ENCODE measurements around the gene RAE1.
A peak's percentile ranks its signal among the peaks of the same experiment; 100 is the strongest.
"Not testable (repeated sequence)": the region's sequence is repeated elsewhere in the genome, so short reads cannot be mapped to it uniquely, and the experiment has no call there.

Gene RAE1

DNA sequence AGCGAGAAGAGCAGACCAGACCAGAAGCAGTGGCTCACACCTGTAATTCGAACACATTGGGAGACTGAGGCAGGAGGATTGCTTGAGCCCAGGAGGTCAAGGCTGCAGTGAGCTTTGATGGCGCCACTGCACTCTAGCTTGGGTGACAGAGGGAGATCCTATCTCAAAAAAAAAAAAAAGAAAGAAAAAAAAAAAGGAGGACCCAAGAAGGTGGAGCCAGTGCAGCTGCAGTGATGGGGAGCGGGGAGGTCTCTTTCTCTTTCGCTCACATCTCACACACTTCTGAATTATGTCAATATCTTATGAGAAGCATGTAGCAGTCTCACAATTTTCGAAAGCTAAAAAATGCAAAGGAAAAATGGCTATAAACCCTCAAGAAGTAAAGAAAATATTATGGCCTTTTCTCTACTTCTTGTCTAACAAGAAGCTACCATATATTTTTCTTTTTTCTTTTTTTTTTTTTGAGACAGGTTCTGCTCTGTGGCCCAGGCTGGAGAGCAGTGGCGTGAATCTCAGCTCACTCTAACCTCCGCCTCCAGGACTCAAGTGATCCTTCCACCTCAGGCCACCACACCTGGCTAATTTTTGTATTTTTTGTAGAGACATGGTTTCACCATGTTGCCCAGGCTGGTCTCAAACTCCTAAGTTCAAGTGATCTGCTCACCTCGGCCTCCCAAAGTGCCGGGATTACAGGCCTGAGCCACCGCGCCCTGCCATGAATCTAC lies 25.3 kb upstream of the RAE1 start:
- DNase-seq (ENCODE audit: extremely low spot score, insufficient read length, low read depth), result no peak

DNA sequence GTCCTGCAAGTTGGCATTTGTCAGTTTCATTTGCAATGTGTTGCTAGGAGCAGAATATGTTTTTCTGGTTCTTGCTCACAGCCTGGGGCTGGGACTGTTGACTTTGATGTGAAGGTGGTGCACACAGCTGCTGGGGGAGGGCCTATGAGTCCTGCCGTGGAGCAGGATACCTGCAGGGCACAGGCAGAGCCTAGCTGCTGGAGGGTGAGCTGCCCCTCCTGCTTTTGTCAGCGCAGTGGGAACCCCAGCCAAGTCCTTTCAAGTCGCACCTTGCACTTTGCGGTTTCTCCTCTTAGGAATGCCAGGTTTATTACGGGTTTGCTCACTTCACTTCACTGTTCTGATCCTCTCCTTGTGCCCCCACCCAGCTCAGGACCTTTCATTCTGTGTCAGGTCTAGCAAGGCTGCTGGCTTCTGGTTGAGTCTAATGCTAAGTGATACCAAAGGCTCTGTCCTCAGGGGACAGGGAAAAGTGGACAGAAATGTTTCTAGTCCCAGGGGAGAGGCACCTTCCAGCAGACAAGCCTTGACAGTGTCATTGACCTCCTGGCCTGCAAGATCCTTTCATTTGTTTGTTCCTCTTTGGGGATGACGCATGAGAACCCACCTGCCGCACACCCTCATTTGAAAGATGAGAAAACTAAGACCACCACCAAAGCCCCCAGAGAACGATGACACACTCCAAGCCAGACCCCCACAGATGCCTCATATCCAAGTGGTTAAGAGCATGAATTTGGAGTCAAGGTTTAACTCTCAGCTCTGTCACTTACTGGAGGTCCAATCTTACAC lies 24.2 kb upstream of the RAE1 start:
- FAIRE-seq (no peak), DNase-seq (ENCODE audit: extremely low spot score, insufficient read length, low read depth) (no peak)

More for the DNA sequence above, 25.3 kb upstream of the RAE1 start:
- no peak for FAIRE-seq

DNA sequence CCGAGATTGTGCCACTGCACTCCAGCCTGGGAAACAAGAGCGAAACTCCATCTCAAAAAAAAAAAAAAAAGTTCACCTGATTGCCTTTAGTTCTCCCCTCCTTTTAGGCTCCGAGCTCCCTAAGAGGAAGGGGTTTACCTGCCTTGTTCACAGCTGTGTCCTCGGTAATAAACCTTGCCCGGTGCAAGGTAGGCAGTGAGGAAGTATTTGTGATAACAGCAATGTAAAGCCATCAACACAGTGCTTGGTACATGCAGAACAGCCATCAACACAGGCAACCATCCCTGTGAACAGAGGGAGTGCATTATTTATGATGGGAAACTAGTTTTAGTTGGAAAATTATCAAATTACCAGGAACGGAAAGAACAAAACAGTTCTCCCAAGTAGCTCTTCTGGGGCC lies 23.2 kb upstream of the RAE1 start:
- DNase-seq (ENCODE audit: extremely low spot score, insufficient read length, low read depth) (no peak), FAIRE-seq (no peak)

DNA sequence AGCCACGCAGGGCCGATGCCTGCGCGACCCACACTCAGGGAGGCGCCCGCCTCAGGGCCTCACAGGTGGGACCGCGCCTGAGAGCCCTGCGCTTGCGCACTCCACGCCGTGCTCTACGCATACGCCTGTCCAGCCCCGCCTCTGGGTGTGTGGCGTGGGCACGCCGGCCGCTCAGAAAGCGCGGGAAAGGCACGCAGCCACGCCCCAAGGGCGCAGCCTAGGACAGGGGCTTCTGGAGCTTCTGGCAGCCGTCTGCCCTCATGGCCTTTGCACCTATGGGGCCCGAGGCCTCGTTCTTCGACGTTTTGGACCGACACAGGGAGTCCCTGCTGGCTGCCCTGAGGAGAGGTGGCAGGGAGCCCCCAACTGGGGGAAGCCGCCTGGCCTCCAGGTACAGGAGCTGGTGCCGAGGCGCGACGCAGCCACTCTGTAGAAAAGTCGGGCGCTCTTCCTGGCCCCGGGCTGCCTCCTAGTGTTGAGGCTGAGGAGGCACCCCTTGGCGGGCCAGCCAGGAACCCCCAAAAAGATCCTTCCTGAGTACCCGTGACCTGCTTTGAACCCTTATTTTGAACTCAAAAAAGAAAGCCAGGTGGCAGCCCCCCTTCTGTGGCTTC lies 21.3 kb upstream of the RAE1 start, which contains the start of gene SPO11:
TSS of gene SPO11 (plus strand) at position 196 of the 614 bp plus-strand sequence. CDS start at position 261, 65 bp downstream.
- DNase-seq (ENCODE audit: extremely low spot score, insufficient read length, low read depth), result no peak
- no peak for FAIRE-seq

DNA sequence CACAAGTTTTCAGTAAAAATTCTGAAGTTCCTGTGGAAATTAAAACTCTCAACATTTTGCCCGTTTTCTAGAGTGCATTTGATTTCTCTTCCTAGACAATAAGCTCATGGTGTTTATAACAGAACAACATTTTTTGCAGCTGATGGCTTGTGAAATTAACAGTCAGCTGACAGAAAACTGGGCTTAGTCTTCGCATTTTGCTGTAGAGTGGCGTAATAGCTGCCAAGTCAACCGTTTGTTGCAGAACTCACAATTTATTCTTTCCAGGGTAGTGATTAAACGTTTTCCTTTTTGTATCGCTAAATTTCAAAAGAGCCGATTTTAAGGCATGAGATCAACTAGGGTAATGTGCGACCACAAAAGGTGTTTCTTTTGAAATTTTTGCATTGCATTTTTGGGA lies 20.1 kb upstream of the RAE1 start:
- no peak for FAIRE-seq

DNA sequence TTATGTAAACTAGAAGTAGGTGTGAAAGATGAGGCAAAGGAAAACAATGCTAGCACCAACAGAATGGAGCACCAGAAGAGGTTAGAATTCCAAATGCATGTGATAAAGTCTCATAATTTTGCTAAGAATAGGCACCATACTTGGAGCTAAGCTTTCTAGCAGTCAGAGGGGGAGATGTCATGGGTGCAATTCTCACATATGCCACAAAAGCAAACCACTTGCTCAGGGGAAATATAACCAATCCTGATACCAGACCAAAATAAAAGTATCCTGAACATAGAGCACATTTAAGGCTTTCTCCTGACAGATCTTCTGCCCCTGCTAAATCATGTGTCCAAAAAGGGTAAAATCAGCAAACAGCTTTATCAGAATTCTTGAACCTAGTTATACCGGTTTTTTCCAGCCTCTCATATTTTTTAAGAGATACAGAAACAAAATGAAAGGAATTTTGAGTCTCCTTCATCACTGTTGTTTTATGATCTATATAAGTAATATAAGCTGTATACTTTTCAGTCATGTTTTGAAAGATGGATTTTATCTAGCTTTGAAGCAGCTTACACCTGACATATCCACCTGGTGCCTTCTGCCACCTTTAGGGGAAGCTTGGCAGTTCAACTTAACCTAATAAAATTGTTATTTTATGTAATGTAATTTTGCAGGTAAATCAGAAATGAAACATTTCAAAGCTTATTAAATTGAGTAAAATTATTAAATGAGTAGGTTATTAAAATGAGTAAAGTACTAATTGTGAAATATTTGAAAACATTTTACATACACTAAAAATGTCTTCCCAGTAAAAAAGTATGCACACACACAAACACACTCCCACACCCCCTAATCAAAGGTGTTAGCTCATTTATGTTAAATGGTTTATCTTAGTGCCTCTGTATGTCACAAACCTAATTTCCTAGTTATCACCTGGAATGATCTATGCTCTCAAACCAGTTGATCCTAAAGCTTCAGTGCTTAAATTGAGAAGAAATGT lies 18.7 kb upstream of the RAE1 start:
- DNase-seq (ENCODE audit: extremely low spot score, insufficient read length, low read depth), result no peak
- no peak for FAIRE-seq

More for the DNA sequence above, 20.1 kb upstream of the RAE1 start:
- DNase-seq (ENCODE audit: extremely low spot score, insufficient read length, low read depth), result no peak

DNA sequence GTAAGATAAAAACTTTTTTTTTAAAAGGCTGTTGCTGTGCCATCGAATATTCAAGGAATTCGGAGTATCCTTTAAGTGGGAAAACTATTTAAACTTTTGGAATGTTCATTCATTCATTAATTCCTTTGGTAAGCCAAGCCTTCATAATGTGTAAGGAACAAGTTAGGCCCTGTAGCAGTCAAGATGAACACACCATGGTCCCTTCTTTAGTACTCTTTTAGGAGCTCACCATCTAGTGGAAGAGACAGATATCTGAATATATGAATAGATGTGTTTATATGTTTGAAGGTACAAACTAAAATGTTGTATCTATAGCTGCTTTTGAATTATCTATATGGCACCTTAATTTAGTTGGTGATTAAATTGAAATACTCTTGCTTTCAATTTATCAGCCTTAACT lies 15.7 kb upstream of the RAE1 start:
- DNase-seq (ENCODE audit: extremely low spot score, insufficient read length, low read depth) (no peak), FAIRE-seq (no peak)

DNA sequence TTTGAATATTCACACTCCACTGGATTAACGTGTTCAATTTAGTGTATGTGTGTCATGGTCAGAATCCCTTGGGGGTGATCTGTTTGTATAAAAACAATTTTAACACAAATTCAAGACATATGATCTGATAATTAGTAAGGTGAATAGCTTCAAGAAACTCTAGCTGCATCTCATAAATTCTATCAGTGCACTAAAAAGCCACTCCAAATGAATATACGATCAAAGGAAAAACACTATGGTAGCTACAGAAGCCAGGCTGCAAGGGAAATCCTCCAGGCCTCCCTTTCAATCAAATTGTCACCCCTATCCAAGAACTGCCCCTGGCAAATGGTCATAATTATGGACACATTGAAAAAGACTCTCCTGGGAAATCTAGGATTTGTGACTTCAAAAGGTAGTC lies 9.4 kb upstream of the RAE1 start:
- FAIRE-seq (no peak), DNase-seq (ENCODE audit: extremely low spot score, insufficient read length, low read depth) (no peak)

DNA sequence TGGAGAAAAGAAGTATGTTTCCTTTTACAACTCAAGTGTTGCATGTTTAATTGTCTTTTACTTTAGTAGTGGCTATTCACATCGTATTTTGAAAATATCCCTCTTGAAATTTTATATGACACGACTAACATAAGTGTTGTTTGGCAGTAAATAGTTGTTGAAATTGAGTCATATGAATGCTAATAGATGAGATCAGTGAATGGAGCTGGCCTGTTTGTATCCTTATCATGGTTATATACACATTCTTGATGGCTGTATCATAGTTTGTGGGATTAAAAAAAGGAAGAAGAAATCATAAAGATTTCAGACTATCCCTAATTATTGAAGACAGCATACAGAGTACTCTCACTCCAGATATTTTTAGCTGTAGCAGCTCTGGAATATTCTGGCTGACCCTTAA lies 8.2 kb upstream of the RAE1 start:
- DNase-seq (ENCODE audit: extremely low spot score, insufficient read length, low read depth), result no peak
- no peak for FAIRE-seq

DNA sequence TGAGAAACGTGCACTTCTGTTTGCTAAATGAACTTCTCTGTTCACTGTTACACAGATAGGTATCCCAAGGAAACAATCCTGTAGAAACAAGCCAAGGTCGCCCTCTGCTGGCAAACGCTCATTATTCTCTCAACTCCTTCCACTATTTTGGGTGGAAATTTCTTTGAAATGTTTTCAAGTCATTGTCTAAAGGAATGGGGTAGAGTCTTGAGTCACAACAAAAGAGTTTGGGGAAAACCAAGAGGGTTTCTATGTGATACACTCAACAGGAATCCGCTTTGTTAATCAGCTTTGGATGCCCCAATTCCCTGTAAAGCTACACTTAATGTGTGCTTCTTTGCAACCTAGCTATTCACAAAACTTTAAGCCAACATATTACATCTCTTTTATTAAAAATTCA lies 4.6 kb upstream of the RAE1 start:
- no peak for DNase-seq (ENCODE audit: extremely low spot score, insufficient read length, low read depth)

DNA sequence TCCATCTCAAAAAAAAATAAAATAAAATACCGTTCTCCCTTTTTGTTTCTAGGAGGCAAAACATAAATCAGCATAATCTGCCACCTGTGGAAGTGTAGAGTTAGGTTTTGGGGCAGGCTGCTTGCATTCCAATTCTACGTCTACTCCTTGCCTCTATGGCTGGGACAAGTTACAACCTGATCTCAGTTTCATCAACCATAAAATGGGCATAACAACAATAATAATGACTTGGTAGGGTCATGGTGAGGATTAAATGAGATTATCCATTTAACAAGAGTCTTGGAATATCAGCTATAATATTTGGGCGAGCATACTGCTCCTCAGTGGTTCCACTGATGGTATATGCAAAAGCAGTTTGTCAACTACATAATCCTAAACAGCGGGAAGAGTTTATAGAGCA lies 3.7 kb upstream of the RAE1 start:
- no peak for DNase-seq (ENCODE audit: extremely low spot score, insufficient read length, low read depth)
- no peak for FAIRE-seq

More for the DNA sequence above, 4.6 kb upstream of the RAE1 start:
- peak; percentile 85 for FAIRE-seq

DNA sequence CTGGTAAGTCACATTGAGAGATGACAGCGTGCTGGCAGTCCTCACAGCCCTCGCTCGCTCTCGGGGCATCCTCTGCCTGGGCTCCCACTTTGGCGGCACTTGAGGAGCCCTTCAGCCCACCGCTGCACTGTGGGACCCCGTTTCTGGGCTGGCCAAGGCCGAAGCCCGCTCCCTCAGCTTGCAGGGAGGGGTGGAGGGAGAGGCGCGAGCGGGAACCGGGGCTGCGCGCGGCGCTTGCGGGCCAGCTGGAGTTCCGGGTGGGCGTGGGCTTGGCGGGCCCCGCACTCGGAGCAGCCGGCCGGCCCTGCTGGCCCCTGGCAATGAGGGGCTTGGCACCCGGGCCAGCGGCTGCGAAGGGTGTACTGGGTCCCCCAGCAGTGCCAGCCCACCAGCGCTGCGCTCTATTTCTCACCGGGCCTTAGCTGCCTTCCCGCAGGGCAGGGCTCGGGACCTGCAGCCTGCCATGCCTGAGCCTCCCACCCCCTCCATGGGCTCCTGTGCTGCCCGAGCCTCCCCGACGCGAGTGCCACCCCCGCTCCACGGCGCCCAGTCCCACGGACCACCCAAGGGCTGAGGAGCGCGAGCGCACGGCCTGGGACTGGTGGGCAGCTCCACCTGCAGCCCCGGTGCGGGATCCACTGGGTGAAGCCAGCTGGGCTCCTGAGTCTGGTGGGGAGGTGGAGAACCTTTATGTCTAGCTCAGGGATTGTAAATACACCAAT lies 2.7 kb upstream of the RAE1 start:
- not testable (repeated sequence) for DNase-seq (ENCODE audit: extremely low spot score, insufficient read length, low read depth); FAIRE-seq

DNA sequence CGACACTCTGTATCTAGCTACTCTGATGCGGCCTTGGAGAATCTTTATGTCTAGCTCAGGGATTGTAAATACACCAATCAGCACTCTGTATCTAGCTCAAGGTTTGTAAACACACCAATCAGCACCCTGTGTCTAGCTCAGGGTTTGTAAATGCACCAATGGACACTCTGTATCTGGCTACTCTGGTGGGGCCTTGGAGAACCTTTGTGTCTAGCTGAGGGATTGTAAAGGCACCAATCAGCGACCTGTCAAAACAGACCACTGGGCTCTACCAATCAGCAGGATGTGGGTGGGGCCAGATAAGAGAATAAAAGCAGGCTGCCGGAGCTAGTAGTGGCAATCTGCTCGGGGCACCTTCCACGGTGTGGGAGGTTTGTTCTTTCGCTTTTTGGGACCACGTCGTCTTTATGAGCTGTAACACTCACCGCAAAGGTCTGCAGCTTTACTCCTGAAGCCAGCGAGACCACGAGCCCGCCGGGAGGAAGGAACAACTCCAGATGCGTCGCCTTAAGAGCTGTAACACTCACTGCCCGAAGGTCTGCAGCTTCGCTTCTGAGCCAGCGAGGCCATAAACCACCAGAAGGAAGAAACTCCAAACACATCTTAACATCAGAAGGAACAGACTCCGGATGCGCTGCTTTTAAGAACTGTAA lies 2.0 kb upstream of the RAE1 start:
- FAIRE-seq; DNase-seq (ENCODE audit: extremely low spot score, insufficient read length, low read depth): not testable (repeated sequence)

DNA sequence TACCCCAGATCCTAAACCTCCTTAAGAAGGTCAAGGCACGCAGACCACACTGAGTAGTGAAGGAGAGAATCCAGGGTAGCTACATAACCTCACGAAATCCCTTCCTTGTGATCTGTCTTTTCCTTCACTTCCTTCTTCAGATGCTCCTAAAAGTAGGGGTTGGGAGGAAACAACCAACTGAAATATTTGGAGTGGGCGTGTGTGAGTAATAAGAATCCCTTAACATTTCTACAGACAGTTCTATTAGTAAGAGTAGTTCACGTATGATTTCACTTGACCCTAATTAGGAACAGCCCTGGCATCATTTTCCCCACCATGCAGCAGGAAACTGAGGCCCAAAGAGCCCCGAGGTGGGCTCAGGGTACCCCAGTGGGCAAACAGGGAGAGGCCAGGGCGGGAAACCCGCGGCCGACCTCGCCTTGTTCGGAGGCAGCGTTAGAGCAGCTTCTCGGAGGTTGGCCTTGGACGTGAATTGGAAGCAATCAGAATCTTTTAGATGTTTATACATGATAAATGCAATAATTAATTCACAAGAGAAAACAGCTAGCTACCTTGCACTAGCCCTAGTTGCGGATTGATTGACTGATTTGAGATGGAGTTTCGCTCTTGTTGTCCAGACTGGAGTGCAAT lies 859 bp upstream of the RAE1 start:
- FAIRE-seq, result no peak
- no peak for DNase-seq (ENCODE audit: extremely low spot score, insufficient read length, low read depth)

DNA sequence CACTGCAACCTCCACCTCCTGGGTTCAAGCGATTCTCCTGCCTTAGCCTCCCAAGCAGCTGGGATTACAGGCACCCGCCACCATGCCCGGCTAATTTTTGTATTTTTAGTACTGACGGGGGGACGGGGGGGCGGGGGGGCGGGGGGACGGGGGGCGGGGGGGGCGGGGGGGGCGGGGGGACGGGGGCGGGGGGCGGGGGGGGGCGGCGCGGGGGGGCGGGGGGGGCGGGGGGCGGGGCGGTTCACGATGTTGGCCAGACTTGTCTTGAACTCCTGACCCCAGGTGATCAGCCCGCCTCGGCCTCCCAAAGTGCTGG lies 371 bp upstream of the RAE1 start:
- FAIRE-seq; DNase-seq (ENCODE audit: extremely low spot score, insufficient read length, low read depth): not testable (repeated sequence)

DNA sequence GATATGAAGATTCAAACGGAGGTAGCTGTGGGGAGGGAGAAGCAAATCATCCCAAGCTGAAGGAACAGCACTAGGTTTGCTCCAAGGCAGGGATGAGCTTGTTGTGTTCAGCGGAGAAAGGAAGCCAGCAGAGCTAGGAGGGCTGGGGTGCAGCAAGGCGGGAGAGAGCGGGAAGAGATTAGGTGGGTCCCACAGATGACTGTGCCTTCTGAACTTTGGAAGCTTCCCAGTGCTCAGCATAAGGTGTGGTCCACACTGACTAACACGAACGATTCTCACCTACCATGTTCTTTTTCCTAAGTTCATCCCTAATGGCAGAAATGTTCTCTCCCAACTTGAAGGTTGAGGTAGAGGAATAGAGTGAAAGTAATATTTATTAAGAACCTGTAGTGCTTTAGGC lies 1.2 kb downstream of the RAE1 start:
- FAIRE-seq, result no peak

DNA sequence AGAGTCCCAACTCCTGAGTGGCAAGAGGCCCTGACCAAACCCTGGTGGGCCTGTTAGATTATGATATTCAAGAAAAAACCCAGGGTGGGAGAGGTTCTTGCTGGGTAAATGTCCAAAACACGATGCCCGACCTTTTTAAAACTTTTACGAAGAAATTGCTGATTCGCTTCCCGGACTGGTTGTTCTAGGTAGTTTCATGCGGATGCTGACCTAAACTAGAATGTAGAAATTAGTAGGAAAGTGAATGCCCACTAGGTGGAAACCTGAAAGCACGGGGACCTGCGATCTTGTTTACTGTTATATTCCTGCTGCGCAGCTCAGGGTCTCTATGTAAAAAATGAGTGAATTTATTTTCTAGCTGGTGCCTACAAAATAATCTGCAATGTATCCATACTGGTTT lies 2.3 kb downstream of the RAE1 start:
- no peak for DNase-seq (ENCODE audit: extremely low spot score, insufficient read length, low read depth)
- no peak for FAIRE-seq

More for the DNA sequence above, 1.2 kb downstream of the RAE1 start:
- DNase-seq (ENCODE audit: extremely low spot score, insufficient read length, low read depth), result no peak

DNA sequence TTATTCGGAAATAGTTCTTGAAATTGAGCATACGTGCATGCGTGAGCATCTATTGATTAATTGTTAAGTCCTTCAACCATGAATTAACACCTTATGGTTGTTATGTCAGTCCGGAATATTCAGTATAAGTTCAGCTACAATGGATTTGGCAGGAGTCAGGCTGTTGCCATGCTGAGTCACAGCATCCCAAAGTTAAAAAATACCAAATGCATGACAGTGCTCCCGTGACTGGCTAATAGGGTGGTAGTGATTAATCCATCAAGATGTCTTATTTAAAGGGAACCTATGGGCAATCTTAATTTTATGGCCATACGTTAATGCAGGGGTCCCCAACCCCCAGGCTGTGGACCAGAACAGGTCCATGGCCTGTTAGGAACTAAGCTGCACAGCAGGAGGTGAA lies 10.5 kb downstream of the RAE1 start:
- FAIRE-seq (no peak), DNase-seq (ENCODE audit: extremely low spot score, insufficient read length, low read depth) (no peak)
